GM12872 (cell line): Measurements from ENCODE around the gene MAP4K2.

Experiments
- CTCF ChIP-seq: IDR thresholded peaks from 3 replicates; pipeline ENCODE4 v1.5.1; 2011; ENCODE audit warnings: low read depth, mild to moderate bottlenecking, low read length, moderate library complexity; ENCODE audit not compliant: insufficient read depth

The MAP4K2 gene

GRCh38 chr11:64790205-64791095 is 12.6 kb downstream of the MAP4K2 start:
- TF ChIP-seq CTCF, result no peak

GRCh38 chr11:64789331-64790204 is 13.4 kb downstream of the MAP4K2 start:
- no peak for TF ChIP-seq CTCF

- TF ChIP-seq CTCF, result no peak
Observed at GRCh38 chr11:64788321-64789215, 14.4 kb downstream of the MAP4K2 start.

GRCh38 chr11:64787526-64788320 is 15.3 kb downstream of the MAP4K2 start:
- TF ChIP-seq CTCF, result peak; percentile 91

- no peak for TF ChIP-seq CTCF
Observed at GRCh38 chr11:64786308-64786707, 16.7 kb downstream of the MAP4K2 start.

GRCh38 chr11:64784813-64785581 is 18.0 kb downstream of the MAP4K2 start:
- TF ChIP-seq CTCF, result no peak
